Keratinocyte (primary cell): ENCODE data around the gene AFG3L2. TPM values are rescaled to one million over a fixed set of nuclear protein-coding genes. Genes with fewer than 3 reads are reported as not detected.

Experiments used
- DNase-seq: peaks from one replicate; pipeline ENCODE4 v3.0.0-alpha.2; 2011; ENCODE audit warnings: low read depth, missing footprints, low spot score
- FAIRE-seq: peaks from 2 replicates; lab custom pipeline; 2011; peaks lifted over from hg19 to GRCh38; lab: Jason Lieb, UNC
- H2AFZ ChIP-seq: 2 replicates; pipeline ENCODE4 v1.6.0; 2012; ENCODE audit warnings: low read length, control low read depth, inconsistent platforms; ENCODE audit not compliant: control insufficient read depth
- H3K27ac ChIP-seq: 2 replicates; pipeline ENCODE4 v1.5.1; 2011; ENCODE audit warnings: low read length; ENCODE audit not compliant: control insufficient read depth, insufficient read depth
- H3K27me3 ChIP-seq: 3 replicates; pipeline ENCODE4 v1.6.0; 2011; ENCODE audit warnings: low read length; ENCODE audit not compliant: control insufficient read depth, insufficient read depth; ENCODE audit errors: extremely low read depth
- H3K36me3 ChIP-seq, 2 experiments: 2 replicates in 1 of 2; 3 replicates in 1 of 2; pipeline ENCODE4 v1.5.1; 2011; ENCODE audit warnings: low read length in 2 of 2, mild to moderate bottlenecking in 1 of 2; ENCODE audit not compliant: control insufficient read depth in 2 of 2, insufficient read depth in 2 of 2; ENCODE audit errors: extremely low read depth in 1 of 2
- H3K4me1 ChIP-seq: 3 replicates; pipeline ENCODE4 v1.5.1; 2011; ENCODE audit warnings: low read length; ENCODE audit not compliant: control insufficient read depth, insufficient read depth; ENCODE audit errors: extremely low read depth
- H3K4me2 ChIP-seq: 3 replicates; pipeline ENCODE4 v1.6.0; 2011; ENCODE audit warnings: low read depth, low read length; ENCODE audit not compliant: control insufficient read depth, insufficient read depth; ENCODE audit errors: extremely low read depth
- H3K4me3 ChIP-seq, 3 experiments: fragments of 200-600 bp in 1 of 3; sonication (generic) in 1 of 3; 2 replicates in 2 of 3; 3 replicates in 1 of 3; pipeline ENCODE4 v1.5.1; 2011 to 2016; ENCODE audit warnings: low read length in 3 of 3, mild to moderate bottlenecking in 3 of 3, control low read depth in 2 of 3, inconsistent platforms in 1 of 3, low read depth in 1 of 3, mixed read lengths in 1 of 3, mixed run types in 1 of 3, moderate library complexity in 1 of 3; ENCODE audit not compliant: control insufficient read depth in 2 of 3, insufficient read depth in 2 of 3; ENCODE audit errors: extremely low read depth in 1 of 3
- H3K79me2 ChIP-seq: 2 replicates; pipeline ENCODE4 v1.6.0; 2012; ENCODE audit warnings: low read length; ENCODE audit not compliant: control insufficient read depth, insufficient read depth
- H3K9ac ChIP-seq: 3 replicates; pipeline ENCODE4 v1.6.0; 2011; ENCODE audit warnings: low read length; ENCODE audit not compliant: control insufficient read depth, insufficient read depth; ENCODE audit errors: extremely low read depth
- H3K9me1 ChIP-seq: 3 replicates; pipeline ENCODE4 v1.6.0; 2011; ENCODE audit warnings: low read length; ENCODE audit not compliant: control insufficient read depth, insufficient read depth; ENCODE audit errors: extremely low read depth
- H3K9me3 ChIP-seq: 2 replicates; pipeline ENCODE4 v1.5.1; 2012; ENCODE audit warnings: low read depth, low read length; ENCODE audit not compliant: control insufficient read depth
- H4K20me1 ChIP-seq: 3 replicates; pipeline ENCODE4 v1.6.0; 2011; ENCODE audit warnings: low read length; ENCODE audit not compliant: control insufficient read depth, insufficient read depth; ENCODE audit errors: extremely low read depth
- CTCF ChIP-seq, 3 experiments: IDR thresholded peaks in 1 of 3; conservative IDR thresholded peaks in 1 of 3; optimal IDR thresholded peaks in 1 of 3; 2 replicates in 2 of 3; 3 replicates in 1 of 3; pipeline versions ENCODE3 to v1.5.1; 2011; ENCODE audit warnings: low read length in 3 of 3, mild to moderate bottlenecking in 3 of 3, moderate library complexity in 2 of 3, control low read depth in 1 of 3, inconsistent platforms in 1 of 3; ENCODE audit not compliant: insufficient read depth in 2 of 3; ENCODE audit errors: extremely low read depth in 1 of 3
- EZH2 ChIP-seq: IDR thresholded peaks from one replicate; pipeline ENCODE4 v1.6.1; 2012; ENCODE audit warnings: inconsistent platforms, mild to moderate bottlenecking, low read length, moderate library complexity
- dilution Hi-C: fragments of 300-500 bp; cut with MboI; formaldehyde crosslinking; loops from one replicate; pipeline ENCODE4 v1.7.0; 2020; ENCODE audit warnings: low sequenced_read_pairs; ENCODE audit not compliant: extremely low pct_ligation_motif_present
- polyA plus RNA-seq, 5 experiments: library from polyadenylated mRNA; depleted of rRNA in 3 of 5; stranded (reverse) in 3 of 5; stranded (forward) in 1 of 5; unstranded in 1 of 5; fragments of >200 nt; gene quantifications; 1 replicate in 1 of 5; 2 replicates in 3 of 5; 3 replicates in 1 of 5; pipeline versions ENCODE4 v1.2.1 to v1.2.3, GENCODE V29; 2011 to 2012; ENCODE audit warnings: missing spikeins in 2 of 5, low read depth in 1 of 5, low replicate concordance in 1 of 5

The AFG3L2 gene
- polyA plus RNA-seq, 1 donor (not counting 4 experiments of a cell fraction or from before 2014, with no cell fraction given): 47.5 TPM

- FAIRE-seq: no peak
These were observed 46.8 kb upstream of the AFG3L2 start for GRCh38 chr18:12423820-12424219.

GRCh38 chr18:12423393-12423792 lies 46.4 kb upstream of the AFG3L2 start:
- H3K9me3 ChIP-seq: no peaks in the 10 kb centered on the region
- H3K27me3 ChIP-seq: no peaks in the 10 kb centered on the region
- no peak for TF ChIP-seq CTCF (optimal IDR thresholded peaks at IDR 0.05 in 1 of 3, IDR thresholded peaks at IDR 0.05 in 1 of 3, conservative IDR thresholded peaks at IDR 0.05 in 1 of 3; ENCODE audit: extremely low read depth in 1 of 3, insufficient read depth in 2 of 3, low read length in 3 of 3)
- no peaks in the 10 kb centered on the region for H3K9me1 ChIP-seq
- no peaks in the 10 kb centered on the region for H3K79me2 ChIP-seq
- H3K4me2 ChIP-seq: no peak overlapping the region
- DNase-seq: no peak
- FAIRE-seq: no peak
- no peak overlapping the region for H3K9ac ChIP-seq
- H3K4me3 ChIP-seq: no peak overlapping the region
- no peak overlapping the region for H3K27ac ChIP-seq
- dilution Hi-C loops: no loop called here
- no peaks in the 10 kb centered on the region for H4K20me1 ChIP-seq
- H2AFZ ChIP-seq: no peak overlapping the region
- peaks cover 0 to 9% of the 10 kb centered on the region in 2 experiments for H3K36me3 ChIP-seq
- peaks cover 5% of the 10 kb centered on the region for H3K4me1 ChIP-seq

More at GRCh38 chr18:12423820-12424219, 46.8 kb upstream of the AFG3L2 start:
- Histone ChIP-seq H3K4me2 (no peak overlapping the region), H3K27me3 (no peaks in the 10 kb centered on the region), H3K9me1 (no peaks in the 10 kb centered on the region), H3K79me2 (no peaks in the 10 kb centered on the region), H3K9me3 (no peaks in the 10 kb centered on the region), H3K27ac (no peak overlapping the region), H3K4me1 (peaks cover 5% of the 10 kb centered on the region), H3K9ac (no peak overlapping the region), H4K20me1 (no peaks in the 10 kb centered on the region), H2AFZ (no peak overlapping the region), H3K36me3 (peaks cover 0 to 9% of the 10 kb centered on the region in 2 experiments), H3K4me3 (no peak overlapping the region)
- dilution Hi-C loops: no loop called here
- TF ChIP-seq EZH2 (no peak), CTCF (optimal IDR thresholded peaks at IDR 0.05 in 1 of 3, IDR thresholded peaks at IDR 0.05 in 1 of 3, conservative IDR thresholded peaks at IDR 0.05 in 1 of 3; ENCODE audit: extremely low read depth in 1 of 3, insufficient read depth in 2 of 3, low read length in 3 of 3) (no peak)
- DNase-seq: no peak
